Activated CD4-positive, CD25-positive, alpha-beta regulatory T cell treated with anti-CD3 and anti-CD28 coated beads, Interleukin-2, amount 50 U/mL, for 72 hours (primary cell): ENCODE results near the gene ERC1.
"Not testable (repeated sequence)": the region's sequence is repeated elsewhere in the genome, so short reads cannot be mapped to it uniquely, and the experiment has no call there.

Experiments used
- DNase-seq: peaks from one replicate; pipeline ENCODE4 v3.0.0; 2021

The ERC1 gene

DNA sequence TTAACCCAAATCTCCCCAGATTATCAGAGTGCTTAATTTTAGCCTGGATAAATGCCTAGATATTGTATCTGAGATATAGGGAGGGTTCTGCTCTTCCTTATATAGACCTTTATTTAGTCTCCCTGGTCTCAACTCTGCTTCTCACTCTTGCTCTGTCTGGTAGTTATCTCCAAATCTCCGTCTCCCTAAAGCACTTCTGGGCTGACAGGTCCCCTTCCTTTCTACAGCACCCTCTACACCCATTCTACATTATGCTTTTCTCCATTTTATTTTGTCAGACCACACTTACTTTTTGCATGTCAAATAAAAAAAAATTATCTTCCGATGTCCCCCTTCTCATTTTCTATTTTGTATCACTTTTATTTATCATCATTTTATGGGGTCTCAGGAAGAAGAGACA lies 2.0 kb upstream of the ERC1 start:
- DNase-seq, result no peak

DNA sequence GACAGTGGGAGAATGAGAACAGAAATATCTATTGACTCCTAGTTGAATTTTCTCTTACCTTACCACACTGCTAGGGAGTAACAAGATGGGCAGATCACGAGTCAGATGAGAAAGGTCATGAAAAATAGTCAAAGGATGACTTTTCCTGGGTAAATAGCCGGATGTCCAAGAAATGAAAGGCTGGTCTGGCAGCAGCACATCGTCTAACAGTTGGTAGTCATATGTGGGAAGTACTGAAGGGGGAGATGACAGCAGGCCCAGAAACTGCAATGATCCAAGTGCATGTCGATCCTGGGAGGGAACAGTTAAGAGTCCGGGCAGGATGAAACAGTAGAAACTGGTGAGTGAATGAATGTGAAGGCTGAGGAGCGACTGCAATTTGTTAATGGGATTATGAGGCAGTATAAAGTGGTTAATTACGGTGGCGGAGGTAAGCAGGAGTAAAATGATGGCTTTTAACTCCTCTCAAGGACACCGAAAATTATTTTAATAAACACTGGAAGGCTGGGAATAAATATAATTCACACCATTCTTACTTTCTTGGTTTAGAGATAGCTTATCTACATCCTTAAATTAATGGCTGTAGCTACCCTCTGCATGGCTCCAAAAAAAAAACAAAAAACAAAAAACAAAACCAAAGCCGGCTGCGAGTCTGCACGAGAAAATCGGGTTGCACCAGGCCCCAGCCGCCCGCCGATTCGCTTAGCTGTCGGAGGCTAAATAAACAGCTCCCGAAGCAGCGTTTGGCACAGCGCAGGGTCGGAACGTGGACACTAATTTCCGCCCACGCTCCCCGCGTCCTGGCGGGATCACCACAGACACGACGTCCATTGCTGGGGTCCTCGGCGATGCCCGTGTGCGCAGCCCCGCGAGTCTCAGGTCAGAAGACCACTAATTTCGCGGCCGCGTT lies 1.0 kb upstream of the ERC1 start:
- peak; percentile 63 for DNase-seq

DNA sequence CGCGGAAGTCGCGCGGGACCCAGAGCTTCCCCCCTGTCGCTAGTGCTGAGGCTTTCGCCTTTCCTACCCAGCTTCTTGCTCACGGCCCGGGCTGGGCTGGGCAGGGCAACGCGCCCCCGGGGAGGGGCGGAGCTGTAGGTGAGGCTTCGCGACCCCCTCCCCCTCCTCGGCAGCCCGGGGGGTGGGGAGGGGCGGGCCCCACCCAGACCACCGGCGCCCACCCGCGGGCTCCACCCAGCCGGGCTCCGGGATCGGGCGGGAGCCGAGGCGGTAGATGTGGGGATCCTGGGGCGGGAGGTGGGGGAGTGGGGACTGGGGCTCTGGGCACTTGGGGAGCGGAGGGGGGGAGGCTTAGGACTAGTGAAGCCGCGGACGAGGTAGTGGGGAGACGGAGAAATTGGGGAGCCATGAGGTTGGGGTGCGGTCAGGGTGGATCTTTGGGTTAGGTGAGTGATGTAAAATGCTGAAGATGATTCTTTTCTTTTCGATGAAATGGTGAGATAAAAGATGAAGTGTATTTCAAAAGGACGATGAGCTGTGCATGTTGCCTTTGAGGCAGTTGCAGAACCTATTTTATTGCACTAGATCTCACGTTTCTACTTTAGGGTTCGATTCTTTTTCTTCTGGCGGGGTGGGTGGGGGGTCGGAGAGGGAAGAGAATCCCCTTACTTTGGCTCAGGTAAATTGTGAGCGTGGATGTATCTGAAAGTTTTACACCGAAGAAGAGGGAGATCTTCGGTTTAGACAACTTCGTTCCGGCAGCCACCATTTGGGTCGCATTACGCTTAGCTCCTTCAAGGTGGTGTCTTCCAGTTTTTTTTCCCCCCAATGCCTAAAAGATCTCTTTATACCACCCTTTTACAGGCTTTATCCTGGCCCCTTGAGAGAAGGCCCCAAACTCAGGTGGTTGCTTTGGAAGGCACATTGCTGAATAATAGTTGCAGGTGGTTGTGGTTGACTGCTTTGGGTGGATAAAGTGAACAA lies 619 bp downstream of the ERC1 start:
- no peak for DNase-seq

DNA sequence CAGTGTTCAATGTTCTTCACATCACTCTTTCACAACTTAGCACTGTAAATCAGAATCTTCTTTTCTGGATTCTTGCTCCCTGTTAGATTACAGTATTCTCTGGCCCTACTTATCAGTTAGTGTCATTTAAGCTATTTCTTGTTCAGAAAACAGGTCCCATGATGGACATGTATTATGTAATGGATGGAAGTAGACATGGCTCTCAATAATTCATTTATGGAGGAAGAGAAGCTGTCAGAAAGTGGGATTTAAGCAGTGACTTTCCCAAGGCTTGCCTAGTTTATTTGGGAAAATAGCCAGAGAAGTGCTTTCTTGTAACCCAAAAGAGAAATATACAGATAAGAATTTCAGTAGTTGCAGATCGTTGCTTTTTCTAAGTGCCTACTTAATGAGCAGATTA lies 1.6 kb downstream of the ERC1 start:
- no peak for DNase-seq

DNA sequence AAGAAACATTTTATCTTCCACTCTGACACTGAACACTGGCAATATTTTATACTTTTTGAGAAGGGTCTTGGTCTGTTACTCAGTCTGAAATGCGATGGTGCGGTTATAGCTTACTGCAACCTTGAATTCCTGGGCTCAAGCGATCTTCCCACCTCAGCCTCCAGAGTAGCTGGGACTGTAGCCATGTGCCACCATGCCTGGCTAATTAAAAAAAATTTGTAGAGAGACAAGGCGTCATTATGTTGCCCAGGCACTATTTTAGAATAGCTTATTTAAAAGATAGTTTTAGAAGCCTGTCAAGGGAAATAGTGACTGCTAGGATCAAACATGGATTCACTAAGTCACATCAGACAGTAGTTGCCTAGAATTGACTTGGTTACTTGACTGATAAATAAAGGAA lies 5.9 kb downstream of the ERC1 start:
- no peak for DNase-seq

DNA sequence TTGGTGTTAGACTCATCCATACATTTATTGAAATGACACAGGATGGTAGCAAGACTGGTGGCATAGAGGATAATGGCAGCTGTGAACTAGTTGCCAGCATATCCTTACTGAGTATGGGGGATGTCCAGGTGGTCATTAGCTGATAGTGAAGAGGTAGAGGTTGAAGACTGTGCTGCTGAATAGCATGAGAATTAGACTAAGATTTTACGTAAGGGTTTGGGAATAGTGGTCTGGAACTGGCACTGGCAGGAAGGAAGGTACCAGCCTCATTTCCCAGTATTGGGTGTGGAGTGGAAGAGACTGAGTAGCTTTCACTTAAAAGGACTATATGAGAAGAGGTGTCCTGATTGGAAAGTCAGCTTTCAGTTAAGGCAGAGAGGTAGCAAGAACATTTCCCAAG lies 6.5 kb downstream of the ERC1 start:
- DNase-seq, result no peak

DNA sequence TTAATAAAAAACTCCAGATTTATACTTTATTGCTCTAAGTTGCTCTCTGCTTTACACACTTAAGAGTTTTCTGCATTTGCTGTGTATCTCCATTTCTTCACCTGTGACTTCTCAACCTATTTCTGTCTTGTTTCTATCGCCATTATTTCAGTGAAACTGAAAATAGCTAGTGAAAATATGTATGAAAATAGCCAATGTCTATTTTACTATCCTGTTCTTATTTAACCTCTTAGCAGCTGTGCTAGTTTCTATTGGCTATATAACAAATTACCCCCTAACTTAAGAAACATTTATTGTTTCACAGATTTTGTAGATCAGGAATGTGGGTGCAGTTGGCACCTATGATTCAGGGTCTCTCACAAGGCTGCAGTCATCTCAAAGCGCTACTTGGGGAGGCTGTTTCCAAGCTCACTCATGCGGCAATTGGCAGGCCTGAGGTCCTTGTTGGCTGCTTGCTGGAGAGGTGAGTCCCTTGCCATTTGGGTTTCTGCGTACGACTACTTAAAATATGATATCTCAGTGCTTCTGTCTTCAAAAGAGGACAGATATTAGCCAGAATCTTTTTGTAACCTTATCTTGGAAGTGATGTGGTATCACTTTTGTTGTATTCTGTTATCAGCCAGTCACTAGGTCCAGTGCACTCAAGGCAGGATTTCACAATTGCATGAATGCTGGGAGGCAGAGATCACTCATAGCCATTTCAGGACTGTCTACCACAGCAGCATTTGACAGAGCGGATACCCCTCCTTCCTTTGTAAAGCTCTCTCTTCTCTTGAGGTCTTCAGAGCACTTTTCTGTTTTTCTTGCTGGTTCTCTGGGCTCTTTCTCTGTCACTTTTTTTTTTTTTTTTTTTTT lies 7.2 kb downstream of the ERC1 start:
- no peak for DNase-seq

DNA sequence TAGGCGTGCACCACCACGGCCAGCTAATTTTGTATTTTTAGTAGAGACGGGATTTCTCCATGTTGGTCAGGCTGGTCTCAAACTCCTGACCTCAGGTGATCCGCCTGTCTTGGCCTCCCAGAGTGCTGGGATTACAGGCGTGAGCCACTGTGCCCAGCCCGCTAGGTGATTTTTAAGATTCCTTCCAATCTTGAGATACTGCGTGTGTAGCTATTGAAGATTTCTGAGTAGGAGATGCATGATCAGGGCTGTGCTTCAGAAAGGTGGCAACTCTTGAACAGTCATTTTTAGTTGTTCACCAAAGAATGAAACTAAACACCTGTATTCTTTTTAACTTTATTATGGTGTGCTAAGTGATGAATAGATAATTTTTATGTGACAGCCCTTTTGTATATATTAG lies 8.7 kb downstream of the ERC1 start:
- DNase-seq, result not testable (repeated sequence)

DNA sequence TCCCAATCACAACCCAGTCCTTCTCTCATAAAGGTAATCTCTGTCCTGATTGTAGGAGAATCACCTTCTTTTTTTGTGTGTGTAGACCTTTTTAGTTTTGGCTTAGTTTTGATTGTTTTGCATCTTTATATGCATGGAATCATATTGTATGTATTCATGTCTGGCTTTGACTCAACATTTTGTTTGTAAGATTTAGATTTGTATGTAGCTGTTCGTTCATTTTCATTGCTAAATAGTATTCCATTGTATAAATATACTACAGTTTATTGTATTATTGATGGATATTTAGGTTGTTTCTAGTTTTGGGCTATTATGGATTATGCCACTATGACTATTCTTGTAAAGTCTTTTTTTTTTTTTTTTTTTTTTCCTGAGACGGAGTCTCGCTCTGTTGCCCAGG lies 10.5 kb downstream of the ERC1 start:
- no peak for DNase-seq

DNA sequence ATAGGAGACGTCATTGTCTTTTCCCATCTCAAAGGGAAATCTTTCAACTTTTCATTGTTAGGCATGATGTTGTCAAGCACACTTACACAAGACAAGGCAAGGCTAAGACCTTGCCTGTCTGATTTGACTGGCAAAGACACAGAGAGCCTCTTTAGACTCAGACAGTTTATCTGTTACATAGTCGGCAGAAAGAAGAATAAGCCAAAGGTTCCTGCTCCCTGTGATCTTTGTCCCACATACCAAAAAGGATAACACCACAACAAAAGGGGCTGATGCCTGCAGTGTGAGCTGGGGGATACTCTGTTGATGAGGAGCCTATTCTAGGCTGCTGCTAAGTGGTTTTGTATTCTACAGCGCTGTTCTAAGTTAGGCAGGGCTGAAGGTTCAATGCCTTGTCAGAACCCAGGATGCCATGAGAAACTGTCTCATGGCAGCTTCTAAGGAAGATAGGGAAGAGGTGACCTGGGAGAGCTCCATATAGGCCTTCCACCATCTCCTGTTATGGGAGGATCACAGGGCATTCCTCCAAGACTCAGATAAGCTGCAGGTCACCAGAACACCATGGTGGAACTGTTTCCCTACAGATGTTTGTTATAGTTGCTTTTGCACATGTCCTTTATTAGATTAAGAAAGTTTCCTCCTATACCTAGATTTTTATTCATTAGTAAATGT lies 12.7 kb downstream of the ERC1 start:
- DNase-seq, result no peak

DNA sequence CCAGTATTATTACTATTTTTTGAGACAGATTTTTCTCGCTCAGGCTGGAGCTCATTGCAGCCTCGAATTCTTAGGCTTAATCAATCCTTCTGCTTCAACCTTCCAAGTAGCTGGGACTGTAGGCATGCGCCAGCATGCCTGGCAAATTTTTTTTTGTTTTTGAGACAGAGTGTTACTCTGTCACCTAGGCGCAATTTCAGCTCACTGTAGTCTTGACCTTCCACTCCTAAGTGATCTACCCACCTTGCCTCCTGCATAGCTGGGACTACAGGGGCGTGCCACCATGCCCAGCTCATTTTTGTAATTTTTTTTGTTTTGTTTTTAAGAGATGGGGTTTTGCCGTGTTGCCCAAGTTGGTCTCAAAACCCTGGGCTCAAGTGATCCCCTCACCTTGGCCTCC lies 15.2 kb downstream of the ERC1 start:
- no peak for DNase-seq

DNA sequence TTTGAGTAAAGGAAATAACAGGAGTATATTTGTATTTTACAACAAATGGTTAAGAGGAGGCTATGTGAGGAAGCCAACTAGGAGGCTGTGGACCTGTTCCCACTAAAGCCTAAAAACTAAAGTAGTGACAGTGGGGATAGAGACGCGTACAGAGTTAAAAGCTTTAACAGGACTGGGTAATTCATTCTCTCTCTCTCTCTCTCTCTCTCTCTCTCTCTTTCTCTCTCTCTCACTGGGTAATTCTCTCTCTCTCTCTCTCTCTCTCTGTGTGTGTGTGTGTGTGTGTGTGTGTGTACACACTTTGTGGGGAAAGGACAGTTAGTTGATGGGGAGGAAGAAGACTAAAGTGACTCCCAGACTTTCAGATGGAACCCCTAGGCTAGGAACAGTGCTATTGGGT lies 16.3 kb downstream of the ERC1 start:
- DNase-seq, result no peak

DNA sequence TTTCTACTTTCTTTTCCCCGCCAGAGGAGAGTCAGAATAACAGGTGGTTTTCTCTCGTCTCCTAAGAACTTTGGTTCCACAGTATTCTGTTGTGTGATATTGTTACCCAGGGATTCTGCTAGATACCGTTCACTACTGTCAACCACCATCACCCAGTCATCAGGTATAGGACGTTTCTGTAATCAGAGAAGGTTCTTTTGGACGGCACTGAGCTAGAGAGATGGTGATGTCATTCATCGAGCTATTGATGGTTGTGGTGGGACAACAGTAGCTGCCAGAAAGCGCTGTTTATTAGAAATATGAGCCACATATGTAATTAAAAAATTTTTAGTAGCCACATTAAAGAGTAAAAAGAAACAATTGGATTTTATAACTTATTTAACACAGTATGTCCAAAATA lies 17.0 kb downstream of the ERC1 start:
- no peak for DNase-seq

DNA sequence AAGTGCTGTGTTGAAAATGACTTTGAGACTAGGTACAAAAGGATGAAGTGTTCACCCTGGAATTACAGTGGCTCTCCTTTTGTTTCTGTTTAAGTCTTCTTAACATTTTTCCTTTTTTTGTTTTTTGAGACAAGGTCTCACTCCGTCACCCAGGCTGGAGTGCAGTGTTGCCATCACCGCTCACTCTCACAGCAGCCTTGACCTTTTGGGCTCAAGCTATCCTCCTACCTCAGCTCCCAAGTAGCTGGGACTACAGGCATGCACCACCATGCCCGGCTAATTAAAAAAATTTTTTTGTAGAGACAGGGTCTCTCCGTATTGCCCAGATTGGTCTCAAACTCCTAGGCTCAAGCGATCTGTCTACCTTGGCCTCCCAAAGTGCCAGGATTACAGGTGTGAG lies 20.1 kb downstream of the ERC1 start:
- DNase-seq, result no peak

DNA sequence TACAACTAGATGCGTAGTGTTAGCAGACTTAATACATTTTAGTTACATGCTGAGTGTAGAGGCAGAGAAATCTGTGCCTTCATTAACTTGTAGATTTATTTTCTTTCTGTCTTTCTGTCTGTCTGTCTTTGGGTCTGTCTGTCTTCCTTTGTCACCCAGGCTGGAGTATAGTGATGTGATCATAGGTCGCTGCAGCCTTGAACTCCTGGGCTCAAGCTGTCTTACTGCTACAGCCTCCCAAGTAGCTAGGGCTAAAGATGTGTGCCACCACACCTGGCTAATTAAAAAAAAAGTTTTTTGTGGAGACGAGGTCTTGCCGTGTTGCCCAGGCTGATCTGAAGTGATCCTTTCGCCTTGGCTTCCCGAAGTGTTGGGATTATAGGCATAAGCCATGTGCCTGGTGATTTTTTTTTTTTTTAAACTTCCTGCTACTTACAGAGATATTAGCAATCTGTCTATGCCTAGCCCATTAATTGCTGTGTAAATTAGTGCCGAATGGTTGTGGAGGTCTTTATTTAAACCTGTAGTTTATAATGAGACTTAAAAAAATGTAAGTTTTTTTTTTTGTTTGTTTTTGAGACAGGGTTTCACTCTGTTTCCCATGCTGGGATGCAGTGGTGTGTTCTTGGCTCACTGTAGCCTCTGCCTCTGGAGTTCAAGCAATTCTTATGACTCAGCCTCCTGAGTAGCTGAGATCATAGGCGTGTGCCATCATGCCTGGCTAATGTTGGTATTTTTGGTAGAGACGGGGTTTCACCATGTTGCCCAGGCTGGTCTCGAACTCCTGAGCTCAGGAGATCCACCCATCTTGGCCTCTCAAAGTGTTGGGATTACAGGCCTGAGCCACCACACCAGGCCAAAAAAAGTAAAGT lies 22.8 kb downstream of the ERC1 start:
- DNase-seq, result no peak

DNA sequence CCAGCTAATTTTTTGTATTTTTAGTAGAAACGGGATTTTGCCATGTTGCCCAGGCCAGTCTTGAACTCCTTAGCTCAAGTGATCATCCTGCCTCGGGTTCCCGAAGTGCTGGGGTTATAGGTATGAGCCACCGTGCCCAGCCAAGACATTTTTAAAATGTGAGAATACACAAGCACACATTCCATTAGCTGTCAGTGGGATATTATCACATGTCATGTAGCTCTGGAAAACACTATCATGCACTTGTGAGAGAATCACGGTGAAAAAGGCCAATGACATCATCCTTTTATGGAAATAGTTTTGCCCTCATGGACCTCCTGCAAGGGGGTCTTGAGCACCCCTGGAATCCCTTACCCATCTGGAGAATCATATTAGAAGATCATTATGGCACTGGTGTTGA lies 28.3 kb downstream of the ERC1 start:
- no peak for DNase-seq

DNA sequence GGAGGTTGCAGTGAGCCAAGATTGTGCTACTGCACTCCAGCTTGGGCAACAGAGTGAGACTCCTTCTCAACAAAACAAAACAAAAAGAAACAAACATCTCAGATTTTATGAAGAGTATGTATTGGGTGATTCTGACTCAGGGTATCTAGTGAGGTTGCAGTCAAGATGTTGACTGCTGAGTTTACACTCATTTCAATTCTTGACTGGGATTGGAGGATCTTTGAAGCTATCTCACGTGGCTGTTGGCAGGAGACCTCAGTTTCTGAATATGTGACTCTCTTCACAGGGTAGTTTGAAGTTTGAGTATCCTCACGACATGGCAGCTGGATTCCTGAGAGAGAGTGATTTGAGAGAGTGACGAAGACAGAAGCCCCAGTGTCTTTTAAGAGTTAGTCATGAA lies 29.4 kb downstream of the ERC1 start:
- no peak for DNase-seq

DNA sequence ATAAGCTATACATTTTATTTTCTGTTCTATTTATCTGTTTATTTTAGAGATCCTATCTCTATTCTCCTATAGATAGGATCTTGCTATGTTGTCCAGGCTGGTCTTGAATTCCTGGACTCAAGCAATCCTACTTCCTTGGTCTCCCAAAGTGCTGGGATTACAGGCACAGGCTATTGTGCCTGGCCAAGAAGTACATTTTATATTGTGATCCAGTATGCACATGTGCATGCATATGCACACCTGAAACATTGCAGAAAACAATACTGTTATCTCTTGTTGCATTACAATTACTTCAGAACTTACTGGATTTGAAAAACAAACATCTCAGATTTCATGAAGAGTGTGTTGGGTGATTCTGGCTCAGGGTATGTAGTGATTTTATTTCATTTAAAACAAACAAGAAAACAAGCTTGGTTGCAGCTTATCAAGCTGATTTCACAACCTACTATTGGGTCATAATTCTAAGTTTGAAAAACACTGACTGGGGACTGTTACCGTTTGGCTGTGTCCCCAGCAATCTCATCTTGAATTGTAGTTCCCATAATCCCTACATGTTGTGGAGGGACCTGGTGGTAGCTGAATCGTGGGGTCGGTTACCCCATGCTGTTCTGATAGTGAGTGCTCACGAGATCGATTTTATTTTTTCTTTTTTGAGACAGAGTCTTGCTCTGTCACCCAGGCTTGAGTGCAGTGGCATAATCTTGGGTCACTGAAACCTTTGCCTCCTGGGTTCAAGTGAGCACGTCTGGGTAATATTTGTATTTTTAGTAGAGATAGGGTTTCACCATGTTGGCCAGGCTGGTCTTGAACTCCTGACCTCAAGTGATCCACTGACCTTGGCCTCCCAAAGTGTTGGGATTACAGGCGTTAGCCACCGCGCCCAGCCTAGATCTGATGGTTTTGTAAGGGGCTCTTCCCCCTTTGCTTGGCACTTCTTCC lies 31.3 kb downstream of the ERC1 start:
- no peak for DNase-seq

DNA sequence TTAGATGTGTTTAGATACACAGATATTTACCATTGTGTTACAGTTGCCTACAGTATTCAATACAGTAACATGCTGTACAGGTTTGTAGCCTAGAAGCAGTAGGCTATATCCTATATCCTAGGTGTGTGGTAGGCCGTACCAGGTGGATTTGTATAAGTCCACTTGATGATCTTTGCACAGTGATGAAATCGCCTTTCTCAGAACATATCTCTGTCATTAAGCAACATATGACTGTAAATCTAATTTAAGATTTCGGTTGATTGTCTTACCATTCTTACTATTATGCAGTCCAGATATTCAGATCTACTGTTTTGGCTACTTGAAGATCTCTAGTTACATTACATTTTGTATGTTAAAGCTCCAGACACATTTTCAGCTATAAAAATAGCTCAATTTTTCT lies 39.8 kb downstream of the ERC1 start:
- no peak for DNase-seq

DNA sequence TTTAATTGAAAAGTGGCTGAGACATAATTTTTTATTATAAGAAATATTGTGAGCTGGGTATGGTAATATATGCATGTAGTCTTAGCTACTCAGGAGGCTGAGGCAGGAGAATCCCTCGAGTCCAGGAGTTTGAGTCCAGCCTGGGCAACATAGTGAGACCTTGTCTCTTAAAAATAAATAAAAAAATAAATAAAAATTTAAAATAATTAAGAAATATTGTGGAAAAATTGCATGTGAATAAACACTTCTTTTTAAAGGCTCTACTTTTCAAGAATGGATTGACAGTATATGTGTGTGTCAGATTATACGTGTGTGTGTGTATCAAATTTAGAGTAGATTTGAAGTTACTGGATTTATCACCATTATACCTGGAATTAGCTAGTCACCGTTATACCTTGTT lies 43.2 kb downstream of the ERC1 start:
- no peak for DNase-seq
